DMS79 treated with DMSO at 0.1 percent for 48 hours (cell line): Measurements from ENCODE around the gene OGFOD3.

ENCODE experiments used
- DNase-seq: peaks from one replicate; lab custom pipeline; 2025; lab: John Stamatoyannopoulos, UW

OGFOD3 gene

GRCh38 chr17:82405051-82405450 is 13.3 kb downstream of the OGFOD3 start:
- no peak for DNase-seq

- DNase-seq = no peak
Measured at GRCh38 chr17:82403662-82404660, 14.4 kb downstream of the OGFOD3 start.

GRCh38 chr17:82402865-82403264 is 15.5 kb downstream of the OGFOD3 start:
- no peak for DNase-seq

- no peak for DNase-seq
Measured at GRCh38 chr17:82400830-82401229, 17.6 kb downstream of the OGFOD3 start.

GRCh38 chr17:82400206-82400605 is 18.2 kb downstream of the OGFOD3 start:
- DNase-seq = no peak

GRCh38 chr17:82399601-82400101 is 18.7 kb downstream of the OGFOD3 start:
- DNase-seq = no peak

GRCh38 chr17:82399041-82399441 is 19.3 kb downstream of the OGFOD3 start:
- no peak for DNase-seq

GRCh38 chr17:82397449-82398335 is 20.7 kb downstream of the OGFOD3 start:
- no peak for DNase-seq

GRCh38 chr17:82396601-82397435 is 21.6 kb downstream of the OGFOD3 start:
- DNase-seq = no peak

GRCh38 chr17:82394278-82394677 is 24.1 kb downstream of the OGFOD3 start:
- no peak for DNase-seq

- DNase-seq = no peak
Measured at GRCh38 chr17:82392941-82393340, 25.4 kb downstream of the OGFOD3 start.

- DNase-seq = no peak
Measured at GRCh38 chr17:82392209-82392920, 26.0 kb downstream of the OGFOD3 start.

- no peak for DNase-seq
Measured at GRCh38 chr17:82391496-82392066, 26.8 kb downstream of the OGFOD3 start.

GRCh38 chr17:82390860-82391435 is 27.4 kb downstream of the OGFOD3 start:
- DNase-seq = no peak

- no peak for DNase-seq
Measured at GRCh38 chr17:82390015-82390859, 28.1 kb downstream of the OGFOD3 start.

GRCh38 chr17:82389379-82389778 is 29.0 kb downstream of the OGFOD3 start:
- DNase-seq = no peak

- DNase-seq = no peak
Measured at GRCh38 chr17:82388922-82389283, 29.5 kb downstream of the OGFOD3 start.

- DNase-seq = no peak
Measured at GRCh38 chr17:82388223-82388921, 30.0 kb downstream of the OGFOD3 start.

- no peak for DNase-seq
Measured at GRCh38 chr17:82387705-82388106, 30.7 kb downstream of the OGFOD3 start.
